Endothelial cell of umbilical vein (primary cell): ENCODE measurements around the gene SSTR5. TPM values are rescaled to one million over a fixed set of nuclear protein-coding genes. Genes with fewer than 3 reads are reported as not detected.

Experiments used
- BruUV-seq: library from RNA; stranded (reverse); fragments of 400-500 nt; replicated peaks from 2 replicates; lab custom pipeline; 2021; lab: Mats Ljungman, UMichigan
- CTCF ChIA-PET: fragments of 300-600, 350-600 bp; sonication (Branson Sonifier 250); formaldehyde crosslinking; loops from one replicate; lab custom pipeline; 2021; ENCODE audit warnings: antibody characterized with exemption, inconsistent platforms; lab: Charles Lee
- POLR2A ChIA-PET: fragments of 300-600, 350-600 bp; sonication (Branson Sonifier 250); formaldehyde crosslinking; loops from one replicate; lab custom pipeline; 2021; ENCODE audit warnings: antibody characterized with exemption, inconsistent platforms; lab: Charles Lee
- DNase-seq: peaks from one replicate; pipeline ENCODE4 v3.0.0-alpha.2; 2011; ENCODE audit warnings: low read depth, low spot score
- FAIRE-seq: peaks from 2 replicates; lab custom pipeline; 2011; peaks lifted over from hg19 to GRCh38; lab: Jason Lieb, UNC
- H2AFZ ChIP-seq: 2 replicates; pipeline ENCODE4 v1.6.0; 2012; ENCODE audit warnings: low read depth, low read length, control low read depth, inconsistent platforms
- H3K27ac ChIP-seq: 2 replicates; pipeline ENCODE4 v1.5.1; 2011; ENCODE audit warnings: low read depth, mild to moderate bottlenecking, control low read depth, low read length, moderate library complexity; ENCODE audit not compliant: insufficient read depth
- H3K27me3 ChIP-seq, 2 experiments: 2 replicates each; pipeline versions ENCODE4 v1.6.0 to v1.6.1; 2011; ENCODE audit warnings: low read length in 2 of 2, mixed read lengths in 1 of 2; ENCODE audit not compliant: control insufficient read depth in 2 of 2, insufficient read depth in 2 of 2
- H3K36me3 ChIP-seq, 2 experiments: 2 replicates in 1 of 2; 3 replicates in 1 of 2; pipeline ENCODE4 v1.5.1; 2011; ENCODE audit warnings: low read length in 2 of 2, mild to moderate bottlenecking in 1 of 2, moderate library complexity in 1 of 2; ENCODE audit not compliant: control insufficient read depth in 2 of 2, insufficient read depth in 2 of 2; ENCODE audit errors: extremely low read depth in 1 of 2
- H3K4me1 ChIP-seq: 3 replicates; pipeline ENCODE4 v1.5.1; 2011; ENCODE audit warnings: mild to moderate bottlenecking, low read length; ENCODE audit not compliant: control insufficient read depth, insufficient read depth; ENCODE audit errors: extremely low read depth
- H3K4me2 ChIP-seq: 2 replicates; pipeline ENCODE4 v1.6.1; 2011; ENCODE audit warnings: low read length, control low read depth, mixed read lengths; ENCODE audit not compliant: insufficient read depth
- H3K4me3 ChIP-seq, 3 experiments: fragments of 200-600 bp in 1 of 3; sonication (generic), shearing (Covaris generic) in 1 of 3; replicated peaks in 1 of 3; 2 replicates each; pipeline ENCODE4 v1.5.1; 2011 to 2016; ENCODE audit warnings: control low read depth in 3 of 3, low read length in 3 of 3, mild to moderate bottlenecking in 2 of 3, inconsistent platforms in 1 of 3, low read depth in 1 of 3, moderate library complexity in 1 of 3; ENCODE audit not compliant: insufficient read depth in 1 of 3
- H3K79me2 ChIP-seq: 2 replicates; pipeline ENCODE4 v1.6.0; 2012; ENCODE audit warnings: low read length, inconsistent platforms; ENCODE audit not compliant: control insufficient read depth, insufficient read depth
- H3K9ac ChIP-seq: replicated peaks from 2 replicates; pipeline ENCODE3; 2011; ENCODE audit warnings: low read length, control low read depth; ENCODE audit not compliant: insufficient read depth; ENCODE audit errors: extremely low read depth
- H3K9me1 ChIP-seq: replicated peaks from 3 replicates; pipeline ENCODE4 v1.6.0; 2011; ENCODE audit warnings: mild to moderate bottlenecking, low read length; ENCODE audit not compliant: control insufficient read depth, insufficient read depth; ENCODE audit errors: extremely low read depth
- H3K9me3 ChIP-seq: replicated peaks from 2 replicates; pipeline ENCODE4 v1.5.1; 2012; ENCODE audit warnings: low read length, inconsistent platforms; ENCODE audit not compliant: control insufficient read depth, insufficient read depth
- H4K20me1 ChIP-seq: replicated peaks from 2 replicates; pipeline ENCODE3; 2011; ENCODE audit warnings: mild to moderate bottlenecking, low read length; ENCODE audit not compliant: control insufficient read depth, insufficient read depth; ENCODE audit errors: extremely low read depth
- EZH2 ChIP-seq: IDR thresholded peaks from 2 replicates; pipeline ENCODE4 v1.6.1; 2012; ENCODE audit warnings: borderline replicate concordance, low read depth, mild to moderate bottlenecking, moderate library complexity, low read length, inconsistent platforms; ENCODE audit not compliant: severe bottlenecking
- JUN ChIP-seq: IDR thresholded peaks from 2 replicates; pipeline ENCODE4 v1.6.1; 2011; ENCODE audit warnings: borderline replicate concordance, low read depth; ENCODE audit not compliant: insufficient read length, insufficient read depth
- POLR2AphosphoS5 ChIP-seq: IDR thresholded peaks from 2 replicates; pipeline ENCODE4 v1.6.1; 2012; ENCODE audit warnings: low read depth, mild to moderate bottlenecking, control low read depth, low read length, moderate library complexity; ENCODE audit not compliant: insufficient read depth
- dilution Hi-C: fragments of 300-500 bp; cut with MboI; formaldehyde crosslinking; loops from one replicate; pipeline ENCODE4 v1.15.0; 2019; ENCODE audit warnings: low sequenced_read_pairs; ENCODE audit not compliant: extremely low pct_ligation_motif_present
- intact Hi-C: fragments of 100-400 bp; cut with micrococcal nuclease; formaldehyde crosslinking; loops from one replicate; pipeline ENCODE4 v1.10.0; 2022
- polyA plus RNA-seq, 4 experiments: library from polyadenylated mRNA; depleted of rRNA in 3 of 4; stranded (reverse) in 3 of 4; unstranded in 1 of 4; fragments of >200 nt; gene quantifications; 2 replicates each; pipeline versions ENCODE4 v1.2.1 to v1.2.3, GENCODE V29; 2011 to 2012; ENCODE audit warnings: missing spikeins in 1 of 4
- total RNA-seq: library from RNA; stranded (reverse); gene quantifications from 2 replicates; pipeline ENCODE4 v1.2.3, GENCODE V29; 2021

Gene SSTR5
- total and polyA plus RNA-seq, 2 donors (not counting 3 experiments of a cell fraction or from before 2014, with no cell fraction given), result 0.24 to 0.52 TPM

DNA sequence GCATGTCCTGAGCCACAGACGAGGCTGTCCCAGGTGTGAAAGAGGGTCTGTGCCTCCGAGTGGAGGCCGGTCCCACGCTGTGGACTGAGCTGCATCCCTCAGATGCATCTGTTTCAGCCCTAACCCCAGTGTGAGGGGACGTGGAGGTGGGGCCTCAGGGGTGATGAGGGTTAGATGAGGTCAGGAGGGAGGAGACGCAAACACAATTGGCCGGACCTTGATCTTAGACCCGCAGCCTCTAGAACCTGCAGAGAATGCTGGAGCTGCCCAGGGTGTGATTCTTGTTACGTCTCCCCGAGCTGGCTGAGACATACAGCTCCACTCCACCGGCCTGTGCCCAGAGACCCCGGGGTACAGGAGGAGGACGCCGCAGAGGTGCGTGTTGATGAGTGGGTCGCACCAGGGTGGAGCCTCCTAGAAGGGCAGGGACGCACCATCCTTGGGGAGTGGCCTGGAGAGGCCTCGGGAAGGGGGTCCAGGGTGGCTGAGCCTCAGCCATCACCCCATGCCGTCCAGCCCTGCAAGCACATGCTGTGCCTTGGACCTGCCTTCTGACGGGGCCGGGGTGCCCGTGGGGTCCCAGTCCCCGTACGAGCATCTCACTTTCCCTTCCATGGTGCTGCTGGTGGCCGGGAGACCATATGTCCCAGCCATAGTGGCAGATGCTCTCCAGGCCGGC, 40.1 kb downstream of the SSTR5 start:
- FAIRE-seq, result no peak
- CTCF ChIA-PET, result interaction anchor here (1.5 to 1.9 kb wide), 2 partner anchors 55 to 82 kb away, joined by 3 to 4 read pairs; no protein-coding TSS in a partner anchor
- intact Hi-C loops, result no loop called here

DNA sequence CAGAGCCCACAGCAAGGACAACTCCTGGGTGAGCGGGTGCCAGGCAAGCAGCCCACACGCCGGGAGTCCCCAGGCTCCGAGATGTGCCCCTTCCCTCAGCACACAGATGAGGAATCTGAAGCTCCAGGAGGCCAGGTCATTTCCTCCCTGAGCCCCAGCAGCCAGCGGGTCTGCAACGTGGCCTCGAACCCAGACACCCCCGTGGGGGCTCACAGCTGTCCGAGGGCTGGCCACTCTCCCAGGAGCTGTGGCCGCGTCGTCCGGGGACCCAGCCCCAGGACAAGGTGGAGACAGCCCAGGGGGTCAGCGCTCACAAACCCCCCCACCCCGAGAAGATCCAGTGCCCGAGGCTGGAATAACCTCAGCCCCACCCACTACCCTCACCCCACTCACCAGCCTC, 40.9 kb downstream of the SSTR5 start:
- H2AFZ ChIP-seq, result no peak overlapping the region
- H4K20me1 ChIP-seq, result no peaks in the 10 kb centered on the region
- FAIRE-seq (no peak), DNase-seq (no peak)
- no peak overlapping the region for H3K27ac ChIP-seq
- intact Hi-C loops, result no loop called here
- H3K36me3 ChIP-seq, result no peaks in the 10 kb centered on the region
- no peaks in the 10 kb centered on the region for H3K9me1 ChIP-seq
- ChIA-PET CTCF (interaction anchor here (1.5 kb wide), 1 partner anchor 81 kb away, joined by 3 read pairs; no protein-coding TSS in a partner anchor), POLR2A (no interaction called here)
- no peak overlapping the region for H3K4me3 ChIP-seq
- TF ChIP-seq EZH2, result no peak
- no peaks in the 10 kb centered on the region for H3K27me3 ChIP-seq
- no peak overlapping the region for H3K4me2 ChIP-seq
- H3K9ac ChIP-seq, result no peak overlapping the region
- BruUV-seq, result no TSS peak
- no peaks in the 10 kb centered on the region for H3K4me1 ChIP-seq
- dilution Hi-C loops, result no loop called here
- H3K9me3 ChIP-seq, result no peaks in the 10 kb centered on the region
- H3K79me2 ChIP-seq, result no peaks in the 10 kb centered on the region

More for the DNA sequence above, 40.1 kb downstream of the SSTR5 start:
- H3K4me3 ChIP-seq, result no peak overlapping the region
- H3K79me2 ChIP-seq, result no peaks in the 10 kb centered on the region
- BruUV-seq, result no TSS peak
- no peaks in the 10 kb centered on the region for H3K27me3 ChIP-seq
- no peak overlapping the region for H3K27ac ChIP-seq
- TF ChIP-seq POLR2AphosphoS5, result no peak
- no peak for TF ChIP-seq JUN
- no peaks in the 10 kb centered on the region for H3K9me1 ChIP-seq
- no peaks in the 10 kb centered on the region for H3K4me1 ChIP-seq
- dilution Hi-C loops, result no loop called here
- no peak overlapping the region for H3K4me2 ChIP-seq
- H3K36me3 ChIP-seq, result no peaks in the 10 kb centered on the region
- H4K20me1 ChIP-seq, result no peaks in the 10 kb centered on the region
- POLR2A ChIA-PET, result no interaction called here
- no peak overlapping the region for H3K9ac ChIP-seq
- no peaks in the 10 kb centered on the region for H3K9me3 ChIP-seq
- DNase-seq, result no peak
- no peak overlapping the region for H2AFZ ChIP-seq
